GM23338 (cell line): ENCODE measurements around the gene LMF1.

ENCODE experiments used
- CTCF ChIP-seq, 2 experiments: fragments of 200-600 bp in 1 of 2; sonication (generic) in 1 of 2; conservative IDR thresholded peaks; 2 replicates each; pipeline versions ENCODE4 v1.5.1 to v1.6.1; 2016 to 2017; ENCODE audit warnings: antibody characterized with exemption in 2 of 2, low read depth in 2 of 2, mild to moderate bottlenecking in 2 of 2, moderate library complexity in 1 of 2
- EZH2 ChIP-seq: fragments of 200-600 bp; sonication (generic); IDR thresholded peaks from one replicate; pipeline ENCODE4 v1.8.0; 2017; ENCODE audit warnings: antibody characterized with exemption, mild to moderate bottlenecking, low read depth; ENCODE audit not compliant: unreplicated experiment
- EZH2phosphoT487 ChIP-seq: fragments of 200-600 bp; sonication (generic); IDR thresholded peaks from one replicate; pipeline ENCODE4 v1.8.1; 2018; ENCODE audit warnings: antibody characterized with exemption; ENCODE audit not compliant: unreplicated experiment
- JUNB ChIP-seq: IDR thresholded peaks from one replicate; pipeline ENCODE4 v1.6.1; 2016; ENCODE audit warnings: antibody characterized with exemption; ENCODE audit not compliant: unreplicated experiment
- POLR2AphosphoS5 ChIP-seq: IDR thresholded peaks from 2 replicates; pipeline ENCODE4 v1.6.1; 2016; ENCODE audit warnings: antibody characterized with exemption, low read depth
- ZNF331 ChIP-seq: fragments of 250-450 bp; sonication (Bioruptor Pico); IDR thresholded peaks from 2 replicates; pipeline ENCODE4 v1.5.0; 2020; ENCODE audit warnings: low read depth, mild to moderate bottlenecking, moderate library complexity
- TF ChIP-seq, protein P1 (sequence below): IDR thresholded peaks from 2 replicates; pipeline ENCODE4 v1.6.1; 2016; ENCODE audit warnings: antibody characterized with exemption
- TF ChIP-seq, protein P2 (sequence below): IDR thresholded peaks from one replicate; pipeline ENCODE4 v1.6.1; 2018; ENCODE audit warnings: antibody characterized with exemption; ENCODE audit not compliant: unreplicated experiment

GRCh38 chr16:978403-978802 lies 7.6 kb upstream of the LMF1 start:
- TF ChIP-seq EZH2 (no peak), ZNF331 (CRISPR knock-in tag) (no peak), POLR2AphosphoS5 (no peak), CTCF (conservative IDR thresholded peaks at IDR 0.05; ENCODE audit: low read depth in 2 of 2) (no peak), JUNB (no peak), EZH2phosphoT487 (no peak)
- TF ChIP-seq, protein P1, sequence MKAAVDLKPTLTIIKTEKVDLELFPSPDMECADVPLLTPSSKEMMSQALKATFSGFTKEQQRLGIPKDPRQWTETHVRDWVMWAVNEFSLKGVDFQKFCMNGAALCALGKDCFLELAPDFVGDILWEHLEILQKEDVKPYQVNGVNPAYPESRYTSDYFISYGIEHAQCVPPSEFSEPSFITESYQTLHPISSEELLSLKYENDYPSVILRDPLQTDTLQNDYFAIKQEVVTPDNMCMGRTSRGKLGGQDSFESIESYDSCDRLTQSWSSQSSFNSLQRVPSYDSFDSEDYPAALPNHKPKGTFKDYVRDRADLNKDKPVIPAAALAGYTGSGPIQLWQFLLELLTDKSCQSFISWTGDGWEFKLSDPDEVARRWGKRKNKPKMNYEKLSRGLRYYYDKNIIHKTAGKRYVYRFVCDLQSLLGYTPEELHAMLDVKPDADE: no peak
- TF ChIP-seq, protein P2, sequence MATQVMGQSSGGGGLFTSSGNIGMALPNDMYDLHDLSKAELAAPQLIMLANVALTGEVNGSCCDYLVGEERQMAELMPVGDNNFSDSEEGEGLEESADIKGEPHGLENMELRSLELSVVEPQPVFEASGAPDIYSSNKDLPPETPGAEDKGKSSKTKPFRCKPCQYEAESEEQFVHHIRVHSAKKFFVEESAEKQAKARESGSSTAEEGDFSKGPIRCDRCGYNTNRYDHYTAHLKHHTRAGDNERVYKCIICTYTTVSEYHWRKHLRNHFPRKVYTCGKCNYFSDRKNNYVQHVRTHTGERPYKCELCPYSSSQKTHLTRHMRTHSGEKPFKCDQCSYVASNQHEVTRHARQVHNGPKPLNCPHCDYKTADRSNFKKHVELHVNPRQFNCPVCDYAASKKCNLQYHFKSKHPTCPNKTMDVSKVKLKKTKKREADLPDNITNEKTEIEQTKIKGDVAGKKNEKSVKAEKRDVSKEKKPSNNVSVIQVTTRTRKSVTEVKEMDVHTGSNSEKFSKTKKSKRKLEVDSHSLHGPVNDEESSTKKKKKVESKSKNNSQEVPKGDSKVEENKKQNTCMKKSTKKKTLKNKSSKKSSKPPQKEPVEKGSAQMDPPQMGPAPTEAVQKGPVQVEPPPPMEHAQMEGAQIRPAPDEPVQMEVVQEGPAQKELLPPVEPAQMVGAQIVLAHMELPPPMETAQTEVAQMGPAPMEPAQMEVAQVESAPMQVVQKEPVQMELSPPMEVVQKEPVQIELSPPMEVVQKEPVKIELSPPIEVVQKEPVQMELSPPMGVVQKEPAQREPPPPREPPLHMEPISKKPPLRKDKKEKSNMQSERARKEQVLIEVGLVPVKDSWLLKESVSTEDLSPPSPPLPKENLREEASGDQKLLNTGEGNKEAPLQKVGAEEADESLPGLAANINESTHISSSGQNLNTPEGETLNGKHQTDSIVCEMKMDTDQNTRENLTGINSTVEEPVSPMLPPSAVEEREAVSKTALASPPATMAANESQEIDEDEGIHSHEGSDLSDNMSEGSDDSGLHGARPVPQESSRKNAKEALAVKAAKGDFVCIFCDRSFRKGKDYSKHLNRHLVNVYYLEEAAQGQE: no peak
